ENCODE measurements around the gene CLEC4G.
"Not testable (repeated sequence)": the region's sequence is repeated elsewhere in the genome, so short reads cannot be mapped to it uniquely, and the experiment has no call there.

CLEC4G gene

DNA sequence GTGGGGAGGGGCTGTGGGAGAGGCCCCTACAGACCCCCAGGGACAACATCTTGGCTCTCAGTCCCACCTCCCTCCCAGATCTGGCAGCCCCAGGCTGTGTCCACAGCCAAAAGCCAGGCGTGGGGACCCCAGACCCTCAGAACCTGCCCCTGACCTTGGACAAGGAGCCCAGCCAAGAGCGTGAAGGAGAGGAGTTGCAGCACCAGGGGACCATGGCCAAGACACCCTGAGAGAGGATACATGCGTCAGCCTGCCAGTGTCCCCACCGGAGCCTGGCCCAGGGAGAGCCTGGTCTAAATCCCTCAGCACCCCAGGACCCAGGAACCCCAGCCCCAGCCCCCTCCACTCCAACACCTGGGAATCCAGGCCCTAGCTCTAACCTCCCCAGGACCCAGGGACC is 14.4 kb upstream of the CLEC4G start:
- DNase-seq = not testable (repeated sequence)

- no peak for DNase-seq
These were observed 13.2 kb upstream of the CLEC4G start for GRCh38 chr19:7744871-7745650.

- no peak for DNase-seq
These were observed 12.4 kb upstream of the CLEC4G start for GRCh38 chr19:7744199-7744786.

- DNase-seq = no peak
These were observed 11.5 kb upstream of the CLEC4G start for GRCh38 chr19:7743425-7743841.

- DNase-seq = no peak
These were observed 11.1 kb upstream of the CLEC4G start for GRCh38 chr19:7742991-7743390.

DNA sequence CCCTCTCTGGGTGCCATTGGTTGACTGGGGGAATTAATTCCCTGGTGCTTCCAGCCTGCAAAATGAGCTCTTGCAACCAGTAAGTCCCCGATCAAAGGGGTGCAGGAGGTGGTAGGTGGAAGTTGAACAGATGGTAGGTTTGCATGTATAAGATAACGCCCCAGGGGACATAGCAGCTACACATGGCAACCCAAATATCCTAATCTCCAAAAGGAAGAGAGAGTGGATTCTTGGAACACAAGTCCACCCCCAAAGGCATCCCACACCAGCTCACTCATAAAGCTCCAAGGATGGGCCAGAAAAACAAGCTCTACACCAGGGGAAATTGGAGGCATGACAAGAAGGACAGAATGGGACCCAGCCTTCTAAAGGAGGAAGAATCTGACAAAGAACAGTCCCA is 10.7 kb upstream of the CLEC4G start:
- DNase-seq = no peak

- no peak for DNase-seq
These were observed 8.8 kb upstream of the CLEC4G start for GRCh38 chr19:7740682-7741054.

DNA sequence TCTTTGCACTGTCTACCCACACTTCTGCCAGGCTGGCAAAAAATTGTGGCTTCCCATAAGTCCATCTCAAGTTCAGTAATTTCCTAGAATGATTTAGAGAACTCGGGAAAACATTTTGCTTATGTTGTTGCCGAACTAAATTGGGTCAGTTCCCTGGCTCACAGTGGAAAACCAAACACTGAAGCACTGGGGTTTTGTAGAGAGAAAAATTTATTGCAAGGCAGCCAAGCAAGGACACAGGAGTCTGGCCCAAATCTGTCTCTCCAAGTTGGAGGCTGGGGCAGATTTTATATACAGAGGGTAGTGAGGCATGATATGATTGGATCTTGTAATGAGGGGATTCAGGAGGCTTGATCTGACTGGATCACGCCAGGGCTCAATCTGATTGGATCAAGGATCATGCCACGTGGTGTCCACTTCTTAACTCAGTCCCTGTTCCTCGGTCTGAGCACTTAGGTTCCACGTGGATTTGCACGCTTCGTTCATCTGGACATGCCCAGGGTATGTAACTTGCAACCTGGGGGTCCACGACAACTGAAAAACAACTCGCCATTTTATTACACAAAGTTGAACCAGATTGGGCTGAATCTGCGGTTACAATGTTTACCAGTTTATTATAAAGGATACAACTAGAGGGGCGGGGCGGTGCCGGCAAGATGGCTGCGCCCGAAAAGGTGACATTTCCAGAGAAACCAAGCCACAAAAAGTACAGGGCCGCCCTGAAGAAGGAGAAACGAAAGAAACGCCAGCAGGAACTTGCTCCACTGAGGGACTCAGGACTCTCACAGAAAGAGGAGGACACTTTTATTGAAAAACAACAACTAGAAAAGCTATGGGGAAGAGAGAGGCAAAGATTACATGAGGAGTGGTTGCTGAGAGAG is 8.1 kb upstream of the CLEC4G start:
- DNase-seq = no peak

DNA sequence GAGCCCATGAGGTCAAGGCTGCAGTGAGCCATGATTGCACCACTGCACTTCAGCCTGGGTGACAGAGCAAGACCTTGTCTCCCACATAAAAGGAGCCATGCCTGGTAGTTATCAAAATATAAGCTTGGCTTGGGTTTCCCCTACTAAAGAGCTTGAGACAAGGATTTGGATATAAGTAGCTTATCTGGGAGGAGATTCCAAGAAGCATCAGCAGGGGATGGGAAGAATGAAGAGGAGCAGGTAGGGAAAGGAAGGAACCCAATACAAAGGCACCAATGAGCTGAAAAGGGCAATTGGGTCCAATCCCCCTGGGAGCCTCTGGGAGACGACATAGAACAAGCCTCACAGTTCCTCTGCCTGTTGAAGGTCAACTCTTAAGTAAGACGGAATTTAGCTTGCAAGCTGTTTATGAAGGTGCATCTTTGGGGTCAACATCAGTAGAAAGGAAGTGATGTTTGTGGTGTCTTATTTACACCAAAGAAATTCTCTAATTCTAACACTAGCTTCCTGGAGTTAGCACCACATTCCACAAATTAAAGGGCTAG is 7.4 kb upstream of the CLEC4G start:
- DNase-seq = no peak

DNA sequence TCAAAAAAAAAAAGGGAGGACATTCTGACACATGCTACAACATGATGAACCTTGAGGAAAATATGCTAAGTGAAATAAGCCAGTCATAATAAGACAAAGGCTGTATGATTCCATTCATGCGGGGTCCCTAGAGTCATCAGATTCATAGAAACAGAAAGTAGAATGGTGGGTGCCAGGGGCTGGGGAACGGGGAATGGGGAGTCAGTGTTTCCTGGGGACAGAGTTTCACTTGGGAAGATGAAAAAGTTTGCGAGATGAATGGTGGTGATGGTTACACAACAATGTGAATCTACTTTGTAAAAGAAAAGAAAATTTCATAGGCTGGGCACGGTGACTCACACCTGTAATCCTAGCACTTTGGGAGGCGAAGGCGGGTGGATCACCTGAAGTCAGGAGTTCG is 6.1 kb upstream of the CLEC4G start:
- DNase-seq = no peak

- DNase-seq = no peak
These were observed 5.3 kb upstream of the CLEC4G start for GRCh38 chr19:7737215-7737614.

GRCh38 chr19:7736148-7736547 is 4.2 kb upstream of the CLEC4G start:
- no peak for DNase-seq

DNA sequence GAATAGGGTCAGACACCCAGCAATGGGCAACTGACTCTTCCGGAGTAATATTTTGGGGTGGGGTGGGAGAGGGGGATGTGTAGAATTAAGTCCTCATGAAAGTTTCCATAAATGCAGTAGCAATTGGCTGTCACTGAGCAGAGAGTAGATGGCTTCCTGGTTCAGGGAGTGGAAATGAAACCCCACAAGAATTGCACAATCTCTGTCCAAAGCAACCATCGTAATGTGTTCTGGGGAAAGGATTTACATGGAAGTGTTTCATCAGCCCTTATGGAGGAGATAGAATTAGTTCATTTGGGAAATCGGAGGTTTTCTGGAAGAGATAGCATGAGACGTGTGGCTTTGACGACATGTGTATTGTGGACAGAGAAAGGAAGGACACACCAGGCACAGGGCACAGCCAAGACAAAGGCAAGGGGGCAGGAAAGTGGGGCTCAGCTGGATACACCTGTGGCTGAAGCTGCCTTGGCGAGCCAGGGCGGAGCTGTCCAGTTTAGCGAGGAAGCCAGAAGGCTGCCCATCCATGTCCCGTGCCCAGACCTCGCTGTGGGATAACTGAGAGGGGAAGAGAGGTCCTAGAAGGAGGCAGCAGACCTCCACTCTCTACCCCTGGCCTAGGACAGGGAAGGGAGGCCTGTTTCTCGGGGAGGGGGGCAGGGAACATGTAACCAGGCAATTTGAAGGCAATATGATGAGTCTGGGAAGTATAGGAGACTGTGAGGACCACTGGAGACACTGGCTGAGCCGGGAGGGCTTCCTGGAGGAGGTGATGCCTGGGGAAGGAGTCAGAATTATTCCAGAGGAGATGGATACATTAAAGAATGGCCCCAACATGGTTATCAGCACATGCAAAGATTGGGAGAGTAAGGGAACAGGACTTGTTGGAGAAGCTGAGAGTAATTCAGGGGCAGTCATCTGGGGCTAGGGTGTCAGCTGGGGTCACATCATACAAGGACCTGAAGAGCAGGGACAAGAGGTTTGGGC is 2.6 kb upstream of the CLEC4G start:
- no peak for DNase-seq

DNA sequence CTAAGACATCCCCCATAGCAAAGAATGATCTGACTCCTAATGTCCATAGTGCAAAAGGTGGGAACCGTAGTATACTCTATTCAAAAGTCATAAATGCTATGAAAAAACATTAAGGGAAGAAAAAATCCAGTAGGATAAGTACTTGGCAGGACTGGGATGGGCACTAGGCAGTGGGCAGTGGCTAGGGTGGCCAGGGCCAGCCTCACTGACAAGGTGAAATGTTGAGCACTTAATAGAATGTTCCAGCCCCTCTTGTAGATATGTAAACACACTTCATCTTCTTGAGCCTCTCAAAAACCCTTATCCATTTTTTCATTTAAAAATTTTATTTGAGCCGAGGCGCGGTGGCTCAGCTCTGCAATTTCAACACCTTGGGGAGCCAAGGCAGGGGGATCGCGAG is 1.5 kb upstream of the CLEC4G start:
- DNase-seq = no peak

GRCh38 chr19:7731615-7732014 is 295 bp downstream of the CLEC4G start:
- no peak for DNase-seq

- DNase-seq = no peak
These were observed 703 bp downstream of the CLEC4G start for GRCh38 chr19:7731218-7731595.

- no peak for DNase-seq
These were observed 1.4 kb downstream of the CLEC4G start for GRCh38 chr19:7730286-7731217.

DNA sequence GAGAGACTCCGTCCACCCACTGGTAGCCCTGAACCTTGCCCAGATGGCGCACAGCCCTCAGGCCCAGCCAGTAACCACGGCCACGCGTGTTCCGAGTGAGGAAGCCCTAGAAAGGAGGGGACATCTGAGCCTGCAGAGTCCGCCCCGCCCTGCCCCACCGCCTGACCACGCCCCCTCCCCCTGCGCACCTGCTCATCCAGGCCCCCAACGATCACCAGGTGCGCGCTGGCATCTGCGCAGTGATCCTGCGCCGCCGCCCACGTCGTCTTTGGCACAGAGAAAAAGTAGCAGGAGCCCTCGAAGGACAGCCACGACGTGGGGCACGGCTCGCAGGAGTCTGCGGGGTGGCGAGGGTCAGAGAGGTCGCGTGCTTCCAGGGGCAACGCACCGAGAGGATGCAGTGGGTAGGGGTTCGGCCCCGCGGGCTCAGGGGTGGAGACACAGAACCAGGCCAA is 2.1 kb downstream of the CLEC4G start:
- no peak for DNase-seq

DNA sequence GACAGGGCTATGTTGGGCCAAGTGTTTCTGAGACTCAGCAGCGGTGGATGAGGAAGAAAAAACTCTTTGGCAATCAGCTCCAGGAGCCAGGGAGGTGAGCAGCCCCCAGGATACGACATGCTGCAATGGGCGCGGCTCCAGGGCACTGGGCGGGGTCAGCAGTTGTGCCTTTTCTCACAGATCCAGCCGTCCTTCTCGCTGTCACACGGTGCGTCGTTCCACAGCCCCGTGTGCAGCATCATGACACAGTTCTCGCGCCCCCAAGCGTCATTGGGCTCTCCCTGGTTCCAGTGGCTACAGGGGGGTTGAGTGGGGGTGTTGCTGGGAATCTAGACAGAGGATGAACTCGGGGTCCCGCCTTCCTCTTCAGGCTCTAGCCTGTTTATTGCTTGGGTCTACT is 2.7 kb downstream of the CLEC4G start:
- no peak for DNase-seq

DNA sequence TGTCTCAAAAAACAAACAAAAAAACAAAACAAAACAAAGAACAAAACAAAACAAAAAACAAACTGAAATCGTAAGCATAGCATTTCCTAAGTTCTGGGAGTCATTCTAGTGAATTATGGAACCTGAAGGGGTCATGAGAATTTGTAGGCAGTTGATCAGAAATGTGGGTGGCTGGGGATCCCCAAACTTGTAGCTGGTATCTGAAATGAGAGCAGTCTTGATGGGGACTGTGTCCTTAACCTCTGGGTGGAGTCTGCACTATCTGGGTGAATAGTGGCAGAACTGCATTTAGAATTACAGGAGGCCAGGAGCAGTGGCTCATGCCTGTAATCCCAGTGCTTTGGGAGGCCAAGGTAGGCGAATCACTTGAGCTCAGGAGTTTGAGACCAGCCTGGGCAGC is 6.1 kb downstream of the CLEC4G start:
- no peak for DNase-seq

- no peak for DNase-seq
These were observed 9.7 kb downstream of the CLEC4G start for GRCh38 chr19:7722231-7722651.

Data from activated T-cell treated with anti-CD3 and anti-CD28 coated beads, Interleukin-2, amount 50 U/mL, for 1 hour (primary cell).